Iris pigment epithelial cell (primary cell): ENCODE measurements around the gene VAMP8.
"Not testable (repeated sequence)": the region's sequence is repeated elsewhere in the genome, so short reads cannot be mapped to it uniquely, and the experiment has no call there.

Source experiments
- DNase-seq: peaks from one replicate; pipeline ENCODE4 v3.0.0-alpha.2; 2011; ENCODE audit warnings: low read depth

The VAMP8 gene

DNA sequence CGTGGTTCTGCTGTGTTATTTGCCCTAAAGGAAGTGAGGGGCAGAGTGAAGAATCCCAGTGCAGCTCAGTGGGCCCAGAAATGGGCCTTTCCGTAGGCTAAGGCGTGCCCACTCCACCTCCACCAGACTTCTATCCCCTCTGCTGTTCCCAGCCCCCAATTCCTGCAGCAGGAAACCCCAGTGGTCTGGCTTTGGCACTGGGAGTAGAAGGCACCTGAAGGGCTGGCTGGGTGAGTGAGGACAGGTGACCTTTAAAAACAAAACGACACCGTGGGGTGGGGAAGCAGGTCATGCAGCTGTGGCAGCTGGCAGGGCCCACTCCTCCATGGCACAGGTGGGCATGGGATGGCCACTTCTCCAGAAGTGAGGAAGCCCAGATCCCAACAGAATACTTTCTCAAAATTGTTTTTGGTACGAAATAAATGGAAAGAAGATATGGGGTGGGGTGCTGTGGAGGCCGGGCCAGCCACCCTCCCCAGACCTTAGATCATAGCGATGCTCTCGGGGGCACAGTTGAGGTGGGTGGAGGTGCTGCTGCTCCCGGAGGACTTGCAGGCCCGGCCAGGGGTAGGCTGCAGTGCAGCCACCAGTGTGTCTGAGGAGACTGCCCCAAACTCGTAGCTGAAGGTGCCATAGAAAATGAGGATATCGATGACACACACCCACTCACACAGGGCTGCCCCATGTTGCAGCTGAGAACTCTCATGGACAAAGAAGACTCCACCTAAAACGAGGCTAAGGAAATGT is 21.4 kb downstream of the VAMP8 start:
- no peak for DNase-seq

GRCh38 chr2:85599468-85600234 is 22.3 kb downstream of the VAMP8 start:
- no peak for DNase-seq

DNA sequence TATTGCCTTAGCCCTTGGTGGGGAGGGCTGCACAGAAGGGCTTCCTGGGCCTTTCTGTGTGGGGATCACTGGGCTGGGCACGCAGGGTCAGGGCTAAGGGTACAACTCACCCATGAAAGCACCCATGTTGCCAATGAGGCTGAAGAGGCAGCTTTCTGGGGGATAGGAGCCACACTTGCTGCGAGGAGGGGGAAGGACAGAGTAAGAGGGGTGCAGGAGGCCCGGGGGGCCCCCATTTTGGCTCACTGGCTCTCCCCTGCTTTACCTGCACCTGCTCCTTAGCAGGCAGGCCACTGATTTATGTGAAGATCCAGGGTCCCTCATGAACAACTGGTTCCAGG is 22.8 kb downstream of the VAMP8 start:
- DNase-seq: no peak

DNA sequence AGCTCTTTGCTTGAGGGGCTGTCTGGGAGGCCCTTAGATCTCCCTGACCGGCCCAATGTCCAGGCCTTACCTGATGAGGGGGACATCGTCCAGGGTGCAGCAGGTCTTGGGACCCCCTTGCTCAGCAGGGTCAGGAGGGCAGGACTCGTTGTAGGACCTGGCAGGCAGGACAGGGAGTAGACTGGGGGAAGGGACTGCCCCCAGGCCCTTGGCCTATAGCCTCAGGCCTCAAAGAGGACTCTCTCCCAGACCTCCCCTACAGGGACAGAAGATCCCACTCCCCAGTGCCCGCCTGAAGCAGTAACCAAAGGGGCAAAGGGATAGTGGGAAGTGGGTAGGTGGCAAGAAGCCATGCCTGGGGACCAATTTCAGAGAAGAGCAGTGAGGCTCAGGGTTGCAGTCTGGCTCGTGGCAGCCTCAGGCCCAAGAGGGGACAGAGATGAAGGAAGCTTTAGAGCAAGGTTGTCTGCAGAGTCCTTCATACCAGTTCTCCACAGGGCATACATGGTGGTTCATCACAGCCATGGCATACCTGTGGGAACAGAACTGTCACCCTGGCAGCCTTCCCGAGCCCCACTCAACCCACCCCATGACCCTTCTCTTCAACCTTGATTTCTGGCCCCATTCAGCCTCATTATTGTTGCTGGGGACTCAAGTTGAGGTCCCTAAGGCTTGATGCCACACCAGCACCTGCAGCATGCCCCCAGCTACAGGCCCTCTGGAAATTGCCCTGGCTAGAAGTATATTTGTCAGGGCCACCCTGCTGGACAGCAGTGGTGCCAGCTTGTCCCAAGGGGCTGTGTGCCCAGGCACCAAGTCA is 23.8 kb downstream of the VAMP8 start:
- no peak for DNase-seq

DNA sequence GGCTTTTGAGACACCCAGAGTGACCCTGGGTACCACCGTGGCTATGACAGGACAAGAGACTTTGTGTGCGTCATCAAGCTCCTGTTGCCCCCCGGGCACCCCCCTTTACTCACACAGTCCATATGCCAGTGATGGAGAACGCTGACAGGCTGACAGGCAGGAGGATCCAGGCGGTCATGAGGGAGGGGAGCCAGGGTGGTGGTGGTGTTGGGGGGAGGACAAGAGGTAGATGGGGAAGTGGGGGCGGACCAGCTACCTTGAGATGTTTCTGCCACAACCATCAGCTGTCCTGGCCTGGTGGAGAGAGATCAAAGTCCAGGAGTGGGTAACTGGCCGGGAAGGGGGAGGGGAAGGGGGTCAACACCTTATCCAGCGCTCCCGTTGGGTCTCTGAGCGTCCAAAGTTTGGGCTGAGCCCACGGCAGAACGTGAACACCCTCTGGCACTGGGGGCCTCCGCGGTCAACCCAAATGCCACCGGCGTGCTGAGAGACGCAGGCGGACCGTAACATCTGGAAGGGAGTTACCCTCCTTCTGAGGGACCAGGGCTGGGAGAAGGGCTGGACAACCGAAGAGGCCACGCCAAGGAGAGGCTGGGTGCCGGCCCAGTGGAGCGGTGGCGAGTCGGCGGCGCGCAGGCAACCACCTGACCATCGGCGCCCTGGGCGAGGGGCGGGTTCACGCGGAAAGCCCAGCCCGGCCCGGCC is 24.5 kb downstream of the VAMP8 start:
- peak; percentile 56 for DNase-seq

DNA sequence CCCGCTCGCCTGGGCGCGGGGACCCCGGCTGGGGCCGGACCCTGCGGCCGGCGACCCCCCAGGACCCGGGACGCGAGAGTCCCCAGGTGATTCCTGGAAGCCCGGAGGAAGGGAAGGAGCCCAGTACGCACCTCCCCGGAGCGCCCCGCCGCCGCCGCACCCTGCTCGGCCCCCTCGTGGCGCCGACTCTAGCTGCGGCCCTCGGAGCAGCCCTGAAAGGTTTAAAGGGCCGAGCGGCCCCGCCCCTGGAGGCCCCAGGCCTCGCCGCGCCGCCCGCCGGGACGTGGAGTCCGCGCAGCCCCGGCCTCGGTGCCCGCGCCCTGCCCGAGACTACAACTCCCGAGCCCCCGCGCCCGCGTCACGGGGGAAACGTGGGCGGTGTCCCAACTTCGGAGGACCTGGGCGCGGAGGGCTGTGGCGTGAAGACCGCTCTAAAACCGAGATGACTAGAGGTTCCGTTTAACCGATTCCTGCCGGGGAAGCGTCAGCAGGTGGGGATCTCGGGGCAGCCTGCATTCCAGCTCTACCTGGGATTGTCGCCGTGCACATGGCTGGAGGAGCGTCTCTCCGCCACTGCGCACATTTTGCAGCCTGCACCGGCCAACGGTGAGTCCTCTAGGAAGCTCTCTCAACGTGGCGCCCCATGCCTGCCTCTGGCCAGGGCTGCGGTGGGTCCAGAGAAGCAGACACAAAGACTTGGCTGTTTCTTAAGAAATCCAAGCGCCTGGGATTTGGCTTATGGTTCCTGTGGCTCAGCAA is 25.3 kb downstream of the VAMP8 start, which contains the start of gene TMEM150A:
TSS of gene TMEM150A (minus strand) at position 223 of the 759 bp plus-strand sequence. CDS start 750 bp downstream, outside the sequence.
- DNase-seq: peak; percentile 91

DNA sequence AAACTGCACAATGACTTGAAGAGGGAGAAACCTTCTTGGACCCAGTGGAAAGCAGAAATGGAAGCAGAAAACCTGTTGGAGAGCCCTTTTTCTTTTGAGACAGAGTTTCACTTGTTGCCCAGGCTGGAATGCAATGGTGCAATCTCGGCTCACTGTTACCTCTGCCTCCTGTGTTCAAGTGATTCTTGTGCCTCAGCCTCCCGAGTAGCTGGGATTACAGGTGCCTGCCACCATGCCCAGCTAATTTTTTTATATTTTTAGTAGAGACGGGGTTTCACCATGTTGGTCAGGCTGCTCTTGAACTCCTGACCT is 26.7 kb downstream of the VAMP8 start:
- not testable (repeated sequence) for DNase-seq

DNA sequence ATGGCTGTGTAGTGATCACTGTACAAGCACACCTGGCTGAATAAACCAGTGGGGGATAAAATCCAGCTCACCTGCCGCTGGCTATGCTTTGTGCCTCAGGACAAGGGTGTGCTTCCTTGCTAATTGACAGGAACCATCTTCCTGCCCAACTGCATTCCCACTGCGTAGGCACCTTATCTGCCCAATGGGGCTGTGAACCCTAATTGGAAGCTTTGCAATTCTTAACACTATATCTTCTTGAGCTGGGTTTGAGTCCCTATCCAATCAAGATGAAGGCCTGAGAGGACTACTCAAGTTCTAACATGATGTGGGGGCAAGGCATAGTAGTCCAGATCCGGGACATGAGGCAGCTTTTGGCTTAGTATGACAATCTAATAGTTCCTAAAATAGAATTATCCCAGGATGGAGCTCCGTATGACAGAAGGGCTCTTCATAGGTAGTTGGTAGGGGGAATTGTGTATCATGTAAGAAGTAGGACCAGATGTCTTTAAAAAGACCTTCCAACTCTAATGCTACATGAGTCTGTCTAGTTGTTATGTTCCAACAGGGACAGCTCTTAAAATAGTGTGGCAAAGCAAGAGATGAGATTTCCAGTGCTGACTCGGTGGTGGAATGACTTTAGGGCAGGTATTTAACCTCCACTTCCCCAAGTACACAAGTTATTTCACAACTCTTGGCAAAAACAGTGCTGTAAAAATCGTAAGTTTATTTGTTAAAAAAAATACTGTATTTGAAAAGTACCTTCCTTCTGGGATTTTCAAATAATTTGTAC is 27.4 kb downstream of the VAMP8 start:
- peak; percentile 72 for DNase-seq

DNA sequence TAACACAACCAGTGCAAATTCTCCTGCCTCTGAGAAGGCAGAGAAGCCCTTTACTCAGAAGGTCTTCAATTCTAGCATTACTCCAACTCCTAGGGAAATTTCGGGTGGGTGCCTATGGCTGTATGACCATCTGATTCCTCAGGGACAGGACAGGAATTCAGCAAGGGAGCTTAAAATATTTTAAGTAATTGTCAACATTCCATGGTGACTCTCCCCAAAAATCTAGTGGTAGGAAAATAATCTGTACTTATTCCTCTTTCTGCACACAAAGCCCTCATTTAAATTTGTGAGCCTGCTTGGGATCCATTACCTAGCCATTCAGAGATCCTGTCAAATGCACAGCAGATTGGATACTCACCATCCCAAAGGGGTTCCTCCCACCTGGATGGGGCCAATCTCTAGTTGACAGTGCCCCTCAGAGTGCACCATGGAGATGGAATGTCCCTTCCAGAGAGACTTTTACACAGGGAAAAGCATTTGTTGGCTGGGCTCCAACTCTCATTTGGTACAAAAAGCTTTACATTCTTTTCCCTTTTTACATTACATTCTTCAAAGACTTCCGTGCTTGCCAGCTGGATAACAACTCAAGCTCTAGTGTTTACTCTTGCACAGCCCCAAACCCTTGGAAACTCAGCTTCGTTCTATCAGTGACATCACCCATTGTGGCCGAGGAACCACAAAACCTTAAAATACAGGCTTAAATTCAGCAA is 28.2 kb downstream of the VAMP8 start:
- peak; percentile 96 for DNase-seq

DNA sequence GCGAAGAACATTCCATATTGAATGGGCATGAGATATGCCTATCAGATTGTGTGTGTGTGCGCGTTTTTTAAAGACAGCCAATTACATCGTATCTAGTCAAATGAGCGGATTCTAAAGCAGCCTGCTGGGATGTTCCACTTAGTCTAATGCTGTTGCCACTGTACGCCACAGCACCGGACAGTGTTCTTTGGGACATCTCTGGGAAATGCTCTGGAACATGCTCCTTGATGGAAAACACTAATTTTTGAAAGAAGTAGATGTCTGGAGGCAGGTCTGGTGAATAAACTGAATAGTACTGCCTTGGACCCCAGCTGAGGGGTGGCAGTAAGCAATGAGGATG is 28.7 kb downstream of the VAMP8 start:
- DNase-seq: no peak

- DNase-seq: peak; percentile 78
These were observed 30.2 kb downstream of the VAMP8 start for GRCh38 chr2:85607268-85608215.

DNA sequence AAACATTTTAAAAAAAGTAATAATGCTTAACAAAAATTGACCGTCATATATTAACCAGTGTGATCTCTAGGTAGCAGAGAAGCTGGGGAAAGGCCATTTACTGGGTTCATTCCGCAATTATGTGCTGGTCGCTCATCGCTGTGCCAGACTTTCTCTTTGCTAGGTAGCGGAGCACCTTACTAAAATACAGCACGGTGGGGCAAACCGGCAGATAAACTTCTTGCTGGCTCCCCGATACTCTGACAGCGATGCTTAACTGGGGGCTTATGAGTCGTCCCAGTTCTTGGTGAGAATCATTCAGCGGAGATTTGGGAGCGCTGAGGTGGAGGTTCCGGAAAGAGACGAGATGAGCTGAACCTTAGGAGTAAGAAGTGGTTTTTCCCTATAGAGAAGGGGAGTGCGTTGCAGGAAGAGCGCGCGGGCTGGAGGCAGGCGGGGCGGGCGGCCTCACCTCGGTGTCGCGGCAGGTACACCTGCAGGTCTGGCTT is 33.9 kb downstream of the VAMP8 start:
- DNase-seq: no peak

DNA sequence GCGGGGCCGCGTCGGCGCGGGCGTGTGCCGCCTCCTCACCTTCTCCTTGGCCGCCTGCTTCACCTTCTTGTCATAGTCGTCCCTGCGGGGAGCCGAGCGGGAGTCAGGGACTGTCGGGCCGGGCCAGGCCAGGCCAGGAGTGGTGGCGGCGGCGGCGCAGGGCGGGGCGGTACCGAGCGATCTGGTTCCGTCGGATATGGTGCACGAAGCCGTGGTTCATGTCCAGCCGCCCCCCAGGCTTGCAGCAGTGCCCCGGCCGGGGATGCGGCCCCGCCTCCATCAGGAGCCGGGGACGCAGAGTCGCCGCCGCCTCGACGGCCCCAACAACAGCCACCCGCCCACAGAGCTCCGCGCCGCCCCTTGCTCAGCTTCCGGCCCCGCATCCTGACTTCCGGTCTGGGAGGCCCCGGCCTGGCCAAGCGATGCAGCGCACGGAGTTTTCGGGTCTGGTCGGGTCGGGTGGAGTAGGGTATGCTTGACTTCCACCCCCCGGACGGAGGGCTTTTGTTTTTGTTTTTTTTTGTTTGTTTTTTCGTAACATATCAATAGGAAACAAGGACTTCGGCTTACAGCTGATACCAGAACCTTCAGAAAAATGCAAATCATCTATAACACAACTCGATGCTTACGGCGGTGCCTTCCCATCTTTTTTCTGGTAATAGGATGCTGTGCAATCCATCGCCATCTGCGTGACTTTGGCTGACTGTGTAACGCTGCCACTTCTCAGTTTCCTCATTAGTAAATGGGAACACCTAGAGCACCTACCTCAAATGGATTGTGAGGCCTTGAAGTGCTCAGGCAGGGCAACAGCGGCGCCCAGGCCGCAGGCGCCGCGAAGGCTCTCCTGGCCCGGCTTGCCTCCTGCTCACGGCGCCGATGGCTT is 34.6 kb downstream of the VAMP8 start, which contains the start of gene C2orf68:
TSS of gene C2orf68 (minus strand) at position 362 of the 883 bp plus-strand sequence. CDS start at position 280, 82 bp downstream.
- DNase-seq: peak; percentile 68

- no peak for DNase-seq
These were observed 36.5 kb downstream of the VAMP8 start for GRCh38 chr2:85613717-85614515.

DNA sequence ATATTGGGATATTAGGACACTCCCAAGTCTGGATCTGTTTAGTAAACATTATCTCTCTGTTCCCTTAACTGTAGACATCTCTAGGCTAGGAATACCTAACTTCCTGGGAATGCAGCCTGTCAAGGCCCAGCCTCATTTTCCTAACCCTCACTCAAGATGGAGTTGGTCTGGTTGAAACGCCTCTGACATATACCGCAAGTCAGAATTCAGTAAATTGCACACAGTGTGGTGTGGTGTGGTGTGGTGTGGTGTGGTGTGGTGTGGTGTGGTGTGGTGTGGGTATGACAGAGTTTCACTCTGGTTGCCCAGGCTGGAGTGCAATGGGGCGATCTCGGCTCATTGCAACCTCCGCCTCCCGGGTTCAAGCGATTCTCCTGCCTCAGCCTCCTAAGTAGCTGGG is 37.4 kb downstream of the VAMP8 start:
- DNase-seq: not testable (repeated sequence)

DNA sequence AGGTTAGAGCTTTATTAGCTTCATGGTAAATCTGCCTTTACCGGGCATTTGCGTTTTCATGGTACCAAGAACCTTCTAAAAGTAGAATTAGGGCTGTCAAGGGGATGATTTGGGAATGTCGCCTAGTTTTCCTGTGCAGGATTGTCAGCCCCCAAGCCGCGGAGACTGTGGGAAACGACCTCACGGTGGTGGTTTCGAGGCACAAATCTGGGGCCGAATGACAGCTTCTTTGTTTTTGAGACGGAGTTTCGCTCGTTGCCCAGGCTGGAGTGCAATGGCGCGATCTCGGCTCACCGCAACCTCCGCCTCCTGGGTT is 38.0 kb downstream of the VAMP8 start:
- no peak for DNase-seq

DNA sequence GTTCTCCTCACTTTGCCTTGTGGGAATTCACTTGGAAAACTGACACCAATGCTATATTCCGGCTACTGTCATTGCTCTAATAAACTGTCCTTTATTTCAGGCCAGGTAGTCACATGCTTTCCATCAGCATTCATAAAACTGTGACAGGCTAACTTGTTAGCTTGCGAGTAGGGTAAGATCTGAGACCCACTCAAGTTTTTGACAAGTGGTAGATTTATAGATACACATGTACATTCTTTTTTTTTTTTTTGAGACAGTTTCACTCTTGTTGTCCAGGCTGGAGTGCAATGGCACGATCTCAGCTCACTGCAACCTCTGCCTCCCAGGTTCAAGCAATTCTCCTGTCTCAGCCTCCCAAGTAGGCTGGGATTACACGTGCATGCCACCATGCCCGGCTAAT is 40.3 kb downstream of the VAMP8 start:
- DNase-seq: not testable (repeated sequence)
